NCI-H1694 (cell line): ENCODE results near the gene IGF2R.
"Not testable (repeated sequence)": the region's sequence is repeated elsewhere in the genome, so short reads cannot be mapped to it uniquely, and the experiment has no call there.

Experiments
- DNase-seq: peaks from one replicate; lab custom pipeline; 2025; lab: John Stamatoyannopoulos, UW

IGF2R gene

DNA sequence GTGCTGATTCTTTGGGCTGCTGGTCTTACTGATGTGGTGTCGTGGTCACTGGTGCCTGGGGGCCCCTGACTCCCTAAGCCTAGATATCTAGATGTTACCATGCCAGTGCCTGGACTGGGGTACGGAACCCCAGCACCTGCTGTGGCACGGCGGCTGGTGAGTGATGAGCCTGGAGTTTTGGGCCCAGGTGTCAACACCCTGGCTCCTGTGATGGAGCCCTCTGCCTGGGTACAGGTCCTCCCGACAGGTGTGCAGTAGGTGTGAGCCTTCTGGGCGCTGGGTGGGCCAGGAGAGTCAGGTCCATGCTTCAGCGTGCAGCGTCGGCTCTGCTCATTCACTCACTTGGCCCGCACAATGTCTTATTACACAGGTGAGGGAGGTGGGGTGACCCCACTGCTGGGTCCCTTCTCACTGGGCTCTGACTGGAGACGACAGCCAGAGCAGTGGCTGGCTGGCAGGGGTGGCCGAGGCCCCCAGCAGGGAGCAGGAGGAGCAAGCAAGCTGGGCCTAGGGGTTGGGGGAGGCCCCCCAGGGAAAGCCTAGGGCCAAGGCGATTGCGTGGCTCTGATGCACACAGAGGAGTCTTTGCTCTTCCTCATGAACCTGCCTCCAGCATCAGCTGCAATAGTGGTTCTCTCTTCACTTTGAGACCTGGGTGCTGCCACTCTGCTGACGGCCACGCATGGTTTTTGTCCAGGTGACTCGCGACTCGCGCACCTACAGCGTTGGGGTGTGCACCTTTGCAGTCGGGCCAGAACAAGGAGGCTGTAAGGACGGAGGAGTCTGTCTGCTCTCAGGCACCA is 110.2 kb downstream of the IGF2R start:
- DNase-seq: no peak

DNA sequence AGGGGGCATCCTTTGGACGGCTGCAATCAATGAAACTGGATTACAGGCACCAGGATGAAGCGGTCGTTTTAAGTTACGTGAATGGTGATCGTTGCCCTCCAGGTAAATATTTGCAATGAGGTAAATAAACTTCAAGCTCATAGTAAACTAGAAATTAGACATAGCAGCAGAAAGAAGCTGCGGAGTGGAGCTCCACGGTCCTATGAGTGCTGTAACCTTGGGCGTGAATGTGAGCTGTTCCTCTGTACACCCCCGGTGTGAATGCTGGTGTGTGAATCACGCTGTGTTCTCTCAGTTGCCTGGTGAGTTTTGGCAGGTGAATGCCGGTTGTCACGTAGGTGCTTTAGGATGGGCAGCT is 110.8 kb downstream of the IGF2R start:
- DNase-seq: no peak

DNA sequence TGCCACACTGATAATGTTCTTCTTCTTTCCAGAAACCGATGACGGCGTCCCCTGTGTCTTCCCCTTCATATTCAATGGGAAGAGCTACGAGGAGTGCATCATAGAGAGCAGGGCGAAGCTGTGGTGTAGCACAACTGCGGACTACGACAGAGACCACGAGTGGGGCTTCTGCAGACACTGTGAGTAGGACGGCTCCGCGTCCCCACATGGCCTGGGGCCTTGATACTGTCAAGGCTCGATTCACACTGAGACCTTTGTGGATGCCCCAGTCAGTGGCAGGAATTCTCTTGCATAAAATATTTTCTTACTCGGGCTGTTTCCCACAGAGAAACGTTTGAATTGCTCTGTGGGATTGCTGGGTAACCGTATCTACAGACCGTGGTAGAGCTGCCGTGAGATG is 111.2 kb downstream of the IGF2R start:
- DNase-seq: no peak

DNA sequence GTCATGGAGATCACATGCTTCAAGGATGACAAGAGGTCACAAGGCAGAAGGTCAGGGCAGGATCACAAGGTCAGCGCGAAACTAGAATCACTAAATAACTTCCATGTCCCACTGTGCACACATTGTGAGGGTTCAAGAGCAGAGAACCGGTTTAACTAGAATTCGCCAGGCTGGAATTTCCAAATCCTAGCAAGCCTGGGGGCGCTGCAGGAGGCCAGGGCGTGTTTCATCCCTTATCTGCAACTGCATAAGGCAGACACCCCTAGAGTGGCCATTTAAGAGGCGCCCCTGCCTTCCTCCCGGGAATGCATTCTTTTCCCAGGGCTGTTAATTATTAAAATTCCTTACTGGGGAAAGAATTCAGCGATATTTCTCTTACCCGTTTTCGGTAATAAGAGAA is 112.5 kb downstream of the IGF2R start:
- no peak for DNase-seq

DNA sequence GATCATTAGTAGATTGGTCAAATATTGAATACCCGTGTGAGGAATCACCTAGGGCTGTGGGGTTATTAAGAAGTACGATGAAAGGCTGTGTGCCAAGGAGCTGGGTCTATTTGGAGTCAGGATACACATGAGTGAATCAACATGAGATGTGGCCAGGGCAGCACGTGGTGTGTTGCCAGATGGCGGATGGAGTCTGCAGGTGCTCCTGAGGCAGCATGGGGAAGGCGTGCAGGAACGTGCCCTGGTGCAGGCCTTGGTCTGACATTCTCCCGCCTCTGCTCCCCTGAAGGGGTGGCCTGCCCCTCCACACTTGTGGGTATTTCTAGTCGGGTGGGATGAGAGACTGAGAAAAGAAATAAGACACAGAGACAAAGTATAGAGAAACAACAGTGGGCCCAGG is 113.7 kb downstream of the IGF2R start:
- DNase-seq: peak; percentile 30

DNA sequence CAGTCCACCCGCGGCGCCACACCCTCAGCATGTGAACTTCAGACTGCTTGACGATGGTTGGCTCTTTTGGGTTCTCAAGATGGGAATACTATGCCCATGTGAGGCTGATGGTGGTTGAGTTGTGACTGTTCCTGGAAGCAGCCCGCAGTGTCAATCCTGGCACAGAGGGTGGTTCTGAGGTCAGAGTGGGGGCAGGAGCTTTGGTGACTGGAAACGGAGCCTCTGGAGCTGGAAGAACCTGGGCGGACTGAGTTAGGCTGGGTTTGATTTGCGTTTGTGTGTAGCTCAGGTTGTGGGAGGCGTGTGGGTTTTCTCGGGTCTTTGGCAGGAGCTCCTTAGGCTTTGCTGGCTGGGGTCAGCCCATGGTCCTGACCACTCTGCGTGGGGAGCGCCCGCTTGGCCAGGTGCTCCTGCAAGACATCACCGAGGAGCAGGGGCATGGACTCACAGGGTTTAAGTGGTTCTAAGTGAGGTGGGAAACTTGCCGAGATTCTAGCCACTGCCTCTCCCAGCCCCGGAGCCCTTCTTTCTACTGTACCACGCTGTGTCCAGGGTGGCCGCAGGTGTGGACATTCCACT is 115.4 kb downstream of the IGF2R start:
- DNase-seq: no peak

DNA sequence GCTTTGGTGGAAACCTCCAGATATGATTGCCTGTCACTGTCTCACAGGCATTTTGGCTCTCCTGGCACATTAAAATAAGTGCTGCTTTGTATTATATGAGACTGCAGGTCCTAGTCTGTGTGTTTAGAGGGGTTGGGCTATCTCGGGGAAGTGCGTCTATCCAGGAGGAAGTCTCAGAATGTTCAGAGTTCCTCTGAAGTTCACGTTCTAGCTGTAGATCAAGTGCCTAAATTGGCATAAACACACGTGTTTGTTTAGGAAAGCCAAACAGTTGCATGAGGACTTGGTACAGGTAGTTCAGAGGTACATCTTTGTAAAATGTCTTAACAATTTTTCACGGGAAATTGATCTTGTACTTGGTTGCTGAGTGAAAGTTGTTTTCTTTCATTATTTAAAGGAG is 116.3 kb downstream of the IGF2R start:
- no peak for DNase-seq

DNA sequence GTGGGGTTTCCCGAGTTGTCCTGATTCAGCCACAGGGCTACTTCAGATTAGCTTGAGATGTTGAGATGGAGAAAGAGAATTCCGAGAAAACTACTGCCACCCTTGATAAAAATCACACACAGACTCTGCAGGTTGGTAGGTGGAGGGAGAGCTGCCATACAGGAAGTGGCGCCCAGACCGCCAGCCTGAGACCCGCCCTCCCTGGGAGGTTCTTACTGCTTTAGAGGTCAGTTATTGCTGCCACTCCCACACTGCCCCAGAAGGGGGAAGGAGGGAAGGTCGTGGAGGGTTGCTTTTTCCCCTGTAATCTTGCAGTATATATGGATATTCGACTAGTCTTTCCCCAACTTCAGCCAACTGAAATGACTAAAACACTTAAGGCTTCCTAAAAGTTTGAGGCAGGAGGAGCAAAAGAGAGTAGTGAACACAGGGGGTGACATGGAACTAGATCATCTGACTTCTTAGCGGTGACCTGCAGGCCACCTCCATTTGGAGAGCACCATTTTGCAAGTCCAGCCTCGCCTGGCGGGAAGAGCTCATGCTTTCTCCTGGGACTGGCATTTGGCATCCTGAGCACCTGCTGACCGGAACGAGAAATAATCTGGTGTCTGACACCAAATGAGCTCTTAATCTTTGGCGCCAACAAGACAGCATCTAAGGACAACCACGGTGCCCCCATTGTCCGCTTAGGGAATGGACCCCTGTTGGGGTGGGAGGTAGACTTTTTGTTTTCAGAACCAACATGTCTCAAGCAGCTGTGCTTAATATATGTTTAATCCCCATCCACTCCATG is 117.0 kb downstream of the IGF2R start:
- no peak for DNase-seq

DNA sequence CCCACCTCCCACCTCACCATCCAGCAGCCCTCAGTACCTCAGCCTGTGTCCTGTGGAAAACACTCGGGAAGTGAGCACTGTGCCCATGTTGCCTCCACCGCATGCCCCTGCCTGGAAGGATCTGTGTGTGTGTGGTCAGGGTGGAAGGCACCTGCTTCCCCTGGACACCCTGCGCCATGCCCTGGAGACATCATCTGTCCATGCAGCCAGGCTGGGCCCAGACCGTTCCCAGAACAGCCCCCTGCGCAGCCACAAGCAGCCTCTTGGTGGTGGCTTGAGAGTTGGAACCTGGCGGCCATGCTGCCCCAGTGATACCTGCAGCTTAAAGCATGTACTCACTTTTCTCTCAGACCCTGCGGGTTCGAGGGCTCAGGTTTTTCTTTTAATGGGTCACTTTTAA is 117.9 kb downstream of the IGF2R start:
- DNase-seq: no peak

DNA sequence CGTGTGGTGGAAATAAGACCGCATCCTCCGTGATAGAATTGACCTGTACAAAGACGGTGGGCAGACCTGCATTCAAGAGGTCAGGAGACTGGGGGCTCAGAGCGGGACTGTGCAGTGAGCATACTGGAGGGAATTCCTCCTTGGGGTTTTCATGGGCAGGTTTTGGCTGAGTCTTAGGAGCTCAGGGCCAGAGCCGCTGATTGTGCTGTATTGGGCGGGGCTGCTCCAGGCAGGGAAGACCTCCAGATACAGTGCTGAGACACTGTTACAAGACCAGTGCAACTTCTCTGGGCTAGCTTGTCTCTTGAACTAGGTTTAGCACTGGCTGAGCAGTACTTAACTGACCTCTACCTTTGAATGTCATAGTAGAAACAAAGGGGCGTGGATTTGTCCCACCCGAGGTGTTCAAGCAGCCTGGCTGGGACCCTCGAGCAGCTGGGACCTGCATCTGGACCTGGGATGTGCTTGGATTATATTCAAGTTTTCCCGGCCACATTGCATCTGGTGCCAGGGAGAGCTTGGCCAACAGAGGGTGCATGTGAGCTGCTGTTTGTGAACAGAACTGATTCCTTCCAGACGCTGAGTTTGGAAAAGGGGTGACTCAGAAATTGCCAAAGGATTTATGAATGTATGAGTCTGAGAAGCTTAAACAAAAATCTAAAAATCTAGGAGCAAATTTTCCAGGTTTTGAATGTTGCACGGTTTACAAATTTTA is 119.3 kb downstream of the IGF2R start:
- peak; percentile 39 for DNase-seq

DNA sequence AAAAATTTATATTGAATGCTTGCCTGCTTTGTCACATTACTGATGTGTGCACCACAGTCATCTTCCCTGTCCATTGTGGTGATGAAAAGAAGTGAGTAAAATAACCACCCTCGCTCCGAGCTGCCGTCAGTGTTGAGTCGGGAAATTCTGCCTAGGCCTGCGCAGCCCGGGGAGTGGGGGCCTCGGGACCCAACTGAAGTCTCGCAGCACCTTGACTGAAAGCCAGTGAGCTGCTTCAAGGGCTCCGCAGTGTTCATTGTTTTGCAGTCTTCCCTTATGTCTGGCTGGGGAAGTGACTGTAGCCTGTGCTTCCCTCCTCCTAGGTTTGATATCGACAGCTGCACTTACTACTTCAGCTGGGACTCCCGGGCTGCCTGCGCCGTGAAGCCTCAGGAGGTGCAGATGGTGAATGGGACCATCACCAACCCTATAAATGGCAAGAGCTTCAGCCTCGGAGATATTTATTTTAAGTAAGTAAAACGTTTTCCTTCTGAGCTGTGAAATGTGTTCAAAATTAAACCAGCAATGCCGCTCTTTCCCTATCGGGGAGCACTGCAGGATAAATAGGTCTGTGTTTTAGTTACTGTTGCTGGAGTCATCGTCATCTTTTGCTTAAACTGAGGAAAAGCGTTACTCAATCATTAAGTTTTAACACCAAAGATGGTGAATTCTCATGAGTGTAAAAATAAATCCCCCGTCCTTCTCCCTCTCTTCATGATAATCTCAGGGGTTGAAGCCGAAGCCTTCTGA is 120.1 kb downstream of the IGF2R start:
- DNase-seq: no peak

DNA sequence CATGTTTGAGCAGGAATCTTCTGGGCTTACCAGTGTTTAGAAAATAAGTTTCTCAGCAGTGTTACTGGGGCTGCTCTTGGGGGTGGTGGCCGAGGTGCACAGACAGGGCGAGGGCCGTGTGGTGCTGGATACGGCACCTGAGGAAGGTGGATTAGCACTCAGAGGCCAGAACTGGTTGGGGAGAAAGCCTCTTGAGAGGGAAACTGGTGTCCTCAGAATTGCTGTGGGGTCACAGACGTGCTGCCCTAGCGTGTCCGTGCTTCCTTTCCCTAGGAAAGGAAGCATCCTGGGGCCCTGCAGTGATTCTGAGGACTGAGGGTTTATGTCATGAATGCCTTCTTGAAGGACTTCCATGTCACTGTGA is 120.6 kb downstream of the IGF2R start:
- no peak for DNase-seq

DNA sequence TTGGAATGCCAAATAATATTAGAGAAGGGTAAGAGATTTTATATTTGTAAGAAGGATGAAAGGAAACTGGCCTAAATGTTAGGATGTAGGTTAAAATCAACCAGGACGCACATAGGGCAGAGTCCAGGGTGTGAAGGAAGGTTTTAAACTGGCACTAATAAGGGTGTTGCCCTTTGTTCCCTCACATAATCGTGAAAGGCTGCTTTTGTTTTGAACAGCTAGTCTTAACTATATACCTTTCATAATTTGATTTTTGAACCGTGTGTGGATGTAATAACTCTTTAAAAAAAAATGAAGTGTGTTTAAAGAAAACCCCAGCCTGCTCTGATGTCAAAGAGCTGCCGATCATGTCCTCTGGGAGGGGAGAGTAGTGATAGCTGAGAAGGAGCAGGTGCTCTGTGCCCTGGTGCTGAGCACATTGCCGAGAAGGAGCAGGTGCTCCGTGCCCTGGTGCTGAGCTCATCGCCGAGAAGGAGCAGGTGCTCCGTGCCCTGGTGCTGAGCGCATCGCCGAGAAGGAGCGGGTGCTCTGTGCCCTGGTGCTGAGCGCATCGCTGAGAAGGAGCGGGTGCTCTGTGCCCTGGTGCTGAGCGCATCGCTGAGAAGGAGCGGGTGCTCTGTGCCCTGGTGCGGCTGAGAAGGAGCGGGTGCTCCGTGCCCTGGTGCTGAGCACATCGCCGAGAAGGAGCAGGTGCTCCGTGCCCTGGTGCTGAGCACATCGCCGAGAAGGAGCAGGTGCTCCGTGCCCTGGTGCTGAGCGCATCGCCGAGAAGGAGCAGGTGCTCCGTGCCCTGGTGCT is 121.8 kb downstream of the IGF2R start:
- DNase-seq: not testable (repeated sequence)

DNA sequence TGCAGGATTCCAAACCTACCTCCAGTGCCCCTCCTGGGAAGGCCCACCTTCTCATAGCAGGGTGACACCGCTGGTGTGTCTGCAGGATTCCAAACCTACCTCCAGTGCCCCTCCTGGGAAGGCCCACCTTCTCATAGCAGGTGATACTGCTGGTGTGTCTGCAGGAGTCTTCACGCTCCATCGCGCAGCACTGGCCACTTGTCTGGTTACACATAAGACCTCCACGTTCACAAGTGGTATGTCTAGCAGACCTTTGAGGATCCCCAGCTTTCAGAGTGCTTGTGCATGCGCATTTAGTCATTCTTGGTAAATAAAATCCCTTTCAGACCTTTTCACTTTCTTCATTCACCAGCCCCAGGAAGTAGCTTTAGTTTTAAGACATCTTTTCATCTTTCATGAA is 123.3 kb downstream of the IGF2R start:
- not testable (repeated sequence) for DNase-seq

DNA sequence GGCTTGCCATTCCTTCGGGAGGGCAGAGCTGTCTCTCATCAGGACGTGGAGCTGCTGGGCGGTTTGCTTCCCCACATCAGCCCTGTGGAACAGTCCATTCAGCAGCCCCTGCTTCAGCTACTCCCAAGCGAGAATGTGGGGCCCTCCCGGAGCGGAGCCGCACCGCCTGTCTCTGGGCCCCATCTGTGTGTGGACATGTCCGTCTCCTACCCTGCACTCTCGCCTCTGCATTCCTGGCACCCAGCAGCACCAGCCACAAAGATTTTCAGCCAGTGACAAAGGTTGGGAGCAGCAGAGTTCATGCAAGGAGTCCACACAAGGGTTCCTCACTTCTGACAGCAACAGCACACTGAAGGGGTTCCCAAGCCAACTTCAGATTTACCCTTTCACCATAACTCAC is 123.7 kb downstream of the IGF2R start:
- DNase-seq: no peak

DNA sequence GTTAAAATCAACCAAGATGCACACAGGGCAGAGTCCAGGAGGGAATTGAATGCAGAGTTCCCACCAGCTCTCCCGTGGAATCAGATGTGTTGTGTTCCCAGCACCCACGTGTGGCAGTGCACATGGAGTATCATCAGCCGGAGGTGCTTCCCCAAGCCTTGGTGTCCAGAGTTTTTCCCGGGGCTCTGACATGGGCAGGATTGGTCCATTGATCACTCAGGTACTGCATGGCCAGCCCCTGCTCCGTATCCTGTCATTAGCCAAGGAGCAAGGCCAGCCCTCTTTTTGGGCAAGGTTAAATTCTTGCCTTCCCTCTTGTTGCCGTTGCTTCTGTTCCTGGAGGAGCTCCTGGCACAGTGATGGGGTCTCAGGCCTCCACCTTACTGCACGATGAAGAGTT is 124.2 kb downstream of the IGF2R start:
- DNase-seq: no peak

DNA sequence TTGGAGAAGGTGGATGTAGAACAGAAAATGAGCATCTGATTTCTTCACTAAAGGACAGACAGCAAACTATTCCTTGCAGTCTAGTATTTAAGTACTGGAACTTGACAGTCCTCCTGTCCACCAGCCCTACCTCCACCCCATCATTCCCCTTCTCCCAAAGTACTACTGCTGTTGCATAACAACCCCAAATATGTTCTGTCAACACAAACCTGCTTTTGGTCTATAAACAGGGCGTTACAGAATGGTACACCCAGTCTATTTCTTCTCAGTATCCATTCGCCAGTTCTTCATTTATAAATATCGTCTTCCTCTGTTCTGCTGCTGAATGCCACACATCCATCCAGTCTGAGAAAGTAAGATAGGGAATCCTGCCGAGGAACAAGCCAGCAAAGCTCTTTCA is 125.1 kb downstream of the IGF2R start:
- no peak for DNase-seq

DNA sequence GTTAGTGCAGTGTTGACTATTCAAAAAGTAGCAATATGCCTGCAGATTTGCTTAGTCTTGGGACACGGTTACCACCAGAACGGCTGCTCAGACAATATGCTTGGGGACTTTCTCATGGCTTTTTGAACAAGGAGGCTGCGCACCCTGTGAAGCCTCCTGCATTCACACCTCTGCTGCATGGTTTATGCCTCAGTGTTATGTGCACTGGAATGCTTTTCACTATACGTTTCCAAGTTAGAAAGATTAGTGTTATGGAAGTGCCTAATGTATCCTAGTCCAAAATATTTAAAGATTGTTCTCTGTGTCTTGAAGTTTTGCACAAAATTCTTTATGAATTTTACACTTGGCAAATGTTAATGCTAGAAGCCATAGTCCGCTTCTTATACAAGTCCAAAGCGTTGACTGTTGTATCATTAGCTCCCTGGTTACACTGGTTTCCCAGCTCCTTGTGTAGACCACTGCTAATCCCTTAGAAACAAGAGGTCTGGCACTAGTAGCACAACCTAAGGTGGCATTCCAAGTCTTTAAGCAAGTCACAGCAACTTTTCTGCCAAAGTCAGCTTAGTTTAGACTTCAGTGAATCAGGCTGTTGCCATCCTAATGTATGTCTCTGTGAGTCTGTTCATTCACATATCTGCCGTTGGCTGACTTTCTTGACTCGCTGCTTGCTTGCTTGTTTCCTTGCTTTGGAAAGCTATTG is 126.4 kb downstream of the IGF2R start:
- no peak for DNase-seq

DNA sequence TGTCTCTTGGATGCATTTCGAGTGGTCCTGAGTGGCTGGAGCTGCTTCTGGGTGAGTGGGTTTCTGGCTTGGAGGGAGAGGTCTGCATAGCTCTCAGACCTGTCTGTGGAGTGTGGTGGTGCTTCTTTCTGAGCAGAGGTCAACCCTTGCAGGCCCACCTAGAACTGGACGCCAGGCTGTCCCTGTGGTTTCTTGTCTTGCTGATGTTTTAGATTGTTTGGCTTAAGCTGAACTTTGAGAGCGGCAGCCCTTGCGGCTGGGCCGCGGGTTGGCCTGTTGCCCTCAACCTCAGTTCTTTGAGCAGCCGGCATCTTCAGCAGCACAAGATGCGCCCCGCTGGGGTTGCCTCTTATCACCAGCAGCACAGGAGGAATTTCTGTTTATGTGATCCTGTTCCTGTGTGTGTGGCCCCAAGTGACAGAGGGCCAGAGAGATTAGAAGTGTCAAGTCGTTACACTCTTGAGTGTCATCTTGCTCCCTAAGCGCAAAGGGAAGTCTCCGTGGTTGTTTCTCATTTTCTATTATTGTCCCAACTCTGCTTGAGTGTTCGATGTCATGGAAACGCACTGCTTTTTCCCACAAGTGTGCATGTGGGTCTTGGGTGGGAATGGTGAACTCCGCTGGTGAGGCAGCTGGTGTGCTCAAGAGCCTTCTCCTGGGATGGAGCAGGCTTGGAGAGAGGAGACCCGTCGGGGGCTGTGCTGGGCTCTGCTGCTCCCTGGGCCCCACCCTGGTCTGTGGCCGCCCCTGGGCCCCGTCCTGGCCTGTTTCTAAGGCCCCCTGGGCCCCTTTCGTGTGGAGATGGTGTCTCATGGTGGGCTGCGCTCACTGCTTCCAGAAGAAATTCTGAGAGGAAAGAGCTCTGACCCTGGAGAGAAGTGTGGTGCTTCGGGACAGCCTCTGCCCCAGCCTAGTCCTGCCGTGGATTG is 132.7 kb downstream of the IGF2R start:
- no peak for DNase-seq
